Activated naive CD4-positive, alpha-beta T cell treated with Interleukin-2 at 50 U/mL for 16 hours (primary cell): ENCODE data around the gene PRICKLE1.

ENCODE experiments used
- DNase-seq: peaks from one replicate; pipeline ENCODE4 v3.0.0-alpha.2; 2020

The PRICKLE1 gene

DNA sequence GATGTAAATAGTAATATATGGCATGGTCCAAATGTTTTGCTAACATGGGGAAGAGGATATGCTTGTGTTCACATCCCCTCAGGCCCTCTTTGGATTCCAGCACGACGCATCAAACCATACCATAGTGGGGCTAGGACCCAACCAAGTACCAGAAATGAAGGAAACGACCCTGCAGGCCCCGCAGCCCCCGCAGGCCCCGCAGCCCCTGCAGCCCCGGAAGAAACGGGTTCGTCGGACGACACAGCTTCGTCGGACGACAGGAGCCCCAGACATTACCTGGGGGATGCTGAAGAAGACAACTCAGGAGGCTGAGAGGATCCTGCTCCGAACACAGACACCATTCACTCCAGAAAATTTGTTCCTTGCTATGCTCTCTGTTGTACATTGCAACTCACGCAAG is 143.7 kb downstream of the PRICKLE1 start:
- no peak for DNase-seq

DNA sequence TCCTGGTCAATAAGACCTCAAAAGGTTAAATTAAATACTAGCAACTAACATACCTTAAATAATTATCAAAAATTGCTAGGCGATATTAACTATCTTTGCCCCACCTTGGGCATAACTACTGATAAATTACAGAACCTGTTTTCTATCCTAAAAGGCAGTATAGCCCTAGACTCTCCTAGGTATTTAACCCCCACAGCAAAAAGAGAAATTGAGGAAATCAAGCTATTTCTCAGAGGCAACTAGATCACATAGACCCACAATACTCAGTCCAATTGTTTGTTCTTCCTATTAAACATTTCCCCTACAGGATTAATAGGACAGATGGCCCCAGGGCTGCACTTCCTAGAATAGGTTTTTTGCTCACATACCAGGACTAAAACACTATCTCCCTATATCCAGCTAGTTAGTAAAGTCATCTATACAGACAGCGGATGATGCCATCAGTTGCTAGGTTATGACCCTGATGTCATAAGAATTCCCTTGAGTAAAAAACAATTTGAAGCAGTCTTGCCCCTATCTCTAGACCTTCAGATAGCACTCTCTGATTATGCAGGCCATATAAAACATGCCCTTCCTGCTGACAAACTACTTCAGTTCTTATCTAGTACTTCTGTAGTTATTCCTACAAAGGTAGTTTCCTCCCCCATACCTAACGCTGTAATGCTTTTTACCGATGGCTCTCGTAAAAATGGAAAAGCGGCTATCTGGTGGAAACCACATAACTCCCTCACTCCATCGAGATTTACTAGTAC is 145.2 kb downstream of the PRICKLE1 start:
- no peak for DNase-seq

DNA sequence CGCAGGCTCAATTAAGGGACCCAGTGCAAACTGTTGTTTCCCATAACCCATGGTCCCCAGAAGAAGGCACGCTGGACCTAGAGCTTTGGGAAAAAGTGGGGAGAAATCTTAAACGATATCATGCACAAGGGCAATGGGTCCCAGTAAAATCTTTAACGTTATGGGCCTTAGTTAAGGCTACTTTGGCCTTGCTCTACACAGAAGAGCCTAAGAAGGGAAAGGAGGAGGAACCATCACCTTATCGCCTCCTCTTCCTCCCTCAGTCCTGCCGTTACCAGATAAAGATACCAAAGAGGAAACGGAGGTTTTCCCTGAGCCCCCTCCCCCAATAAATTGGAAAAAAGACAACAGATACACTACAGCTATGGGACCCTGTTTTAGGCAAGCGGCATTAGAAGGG is 146.7 kb downstream of the PRICKLE1 start:
- DNase-seq: no peak

DNA sequence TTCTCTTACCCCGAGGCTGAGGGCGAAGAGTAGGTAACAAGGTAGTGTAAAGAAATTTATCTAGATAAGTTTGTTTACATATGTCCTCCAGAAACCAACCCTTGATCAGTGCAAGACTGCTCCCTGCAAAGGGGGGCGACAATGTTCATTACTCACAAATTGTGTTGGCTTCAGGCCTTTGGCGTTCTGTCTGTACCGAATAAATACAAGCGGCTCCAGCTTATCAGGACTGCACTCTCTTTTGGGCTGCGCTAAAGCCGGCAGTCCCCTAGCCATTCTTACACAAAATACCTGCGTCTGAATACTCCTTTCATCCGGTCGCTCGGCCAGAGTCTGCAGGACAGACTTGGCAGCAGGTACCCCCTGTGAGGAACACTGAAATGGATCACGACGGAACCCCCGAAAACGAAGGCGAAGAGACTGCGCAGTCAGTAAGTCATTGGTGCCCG is 147.2 kb downstream of the PRICKLE1 start:
- no peak for DNase-seq

DNA sequence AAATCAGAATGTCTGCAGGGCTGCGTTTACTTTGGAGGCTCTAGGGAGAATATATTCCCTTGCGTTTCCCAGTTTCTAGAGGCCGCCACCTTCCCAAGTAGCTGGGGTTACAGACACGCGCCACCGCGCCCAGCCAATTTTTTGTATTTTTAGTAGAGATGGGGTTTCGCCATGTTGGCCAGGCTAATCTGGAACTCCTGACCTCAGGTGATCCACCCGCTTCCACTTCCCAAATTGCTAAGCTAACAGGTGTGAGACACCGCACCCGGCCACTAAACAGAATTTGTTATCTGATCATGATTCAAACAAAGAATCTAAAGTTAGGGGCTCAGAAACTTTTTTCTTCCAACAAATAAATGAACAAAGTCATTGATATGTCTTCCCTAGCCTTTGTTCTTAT is 148.9 kb downstream of the PRICKLE1 start:
- DNase-seq: no peak

DNA sequence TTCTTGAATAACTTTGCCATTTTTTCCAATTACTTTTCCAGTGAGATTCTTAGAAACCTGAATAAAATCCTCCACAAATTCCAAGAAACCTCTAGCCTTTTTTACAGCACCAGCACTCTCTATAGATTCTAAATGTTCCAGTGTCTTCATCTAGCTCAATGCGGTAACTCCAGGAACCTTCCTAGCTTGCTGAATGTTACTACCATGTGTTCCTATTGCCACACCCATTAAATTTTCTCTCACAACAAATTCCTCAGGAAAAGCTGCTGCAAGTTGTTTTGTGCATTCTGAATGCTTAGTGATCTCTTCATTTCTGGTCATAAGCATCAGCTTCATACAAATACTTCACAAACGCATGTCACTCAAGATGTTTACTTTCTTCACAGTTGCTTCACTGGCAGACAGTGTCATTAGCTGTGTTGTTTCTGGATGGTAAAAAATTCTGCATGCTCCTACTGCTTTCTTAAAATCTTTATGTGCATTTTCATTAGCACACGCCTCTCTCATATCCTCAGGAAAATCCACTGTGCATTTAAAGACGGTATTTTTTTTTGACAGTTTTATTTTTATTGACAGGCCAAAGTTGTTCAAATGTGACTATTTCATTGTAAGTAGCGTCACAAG is 156.9 kb downstream of the PRICKLE1 start:
- no peak for DNase-seq

DNA sequence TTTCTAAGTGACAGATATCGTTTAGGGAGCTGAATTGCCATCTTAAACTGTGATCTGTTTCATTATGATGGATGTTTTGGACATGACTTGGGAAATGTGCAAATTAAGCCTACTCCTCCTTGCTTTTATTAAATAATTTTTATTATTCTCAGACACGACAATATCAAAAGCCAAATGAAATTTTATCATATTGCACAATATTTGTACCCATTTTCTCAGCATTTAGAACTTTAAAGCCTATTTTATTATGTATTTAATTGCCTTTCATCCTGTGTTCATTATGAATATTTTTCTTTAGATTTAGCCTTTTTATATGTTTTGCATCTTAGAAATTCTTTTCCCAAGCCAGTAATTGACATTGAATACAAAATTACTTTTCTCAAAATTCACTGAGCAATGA is 160.7 kb downstream of the PRICKLE1 start:
- DNase-seq: no peak

DNA sequence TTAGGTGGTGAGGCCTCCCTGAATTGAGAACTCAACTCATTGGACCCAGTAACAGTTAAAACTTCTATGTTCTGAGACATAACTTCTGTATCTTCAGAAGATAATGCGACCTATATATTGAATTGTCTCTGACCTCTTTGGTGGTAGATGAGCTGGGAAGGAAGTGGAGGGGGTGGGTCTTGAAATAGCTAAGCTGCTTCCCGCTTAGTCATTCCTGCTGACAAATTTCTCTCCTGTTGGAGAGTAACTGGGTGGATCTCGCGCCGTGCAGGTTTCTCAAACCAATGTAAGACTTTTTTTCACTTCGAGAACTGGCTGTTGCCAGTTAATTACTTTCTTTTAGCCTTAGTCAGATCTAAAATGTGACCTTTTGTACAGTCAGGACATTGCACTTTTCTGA is 162.8 kb downstream of the PRICKLE1 start:
- peak; percentile 3 for DNase-seq

DNA sequence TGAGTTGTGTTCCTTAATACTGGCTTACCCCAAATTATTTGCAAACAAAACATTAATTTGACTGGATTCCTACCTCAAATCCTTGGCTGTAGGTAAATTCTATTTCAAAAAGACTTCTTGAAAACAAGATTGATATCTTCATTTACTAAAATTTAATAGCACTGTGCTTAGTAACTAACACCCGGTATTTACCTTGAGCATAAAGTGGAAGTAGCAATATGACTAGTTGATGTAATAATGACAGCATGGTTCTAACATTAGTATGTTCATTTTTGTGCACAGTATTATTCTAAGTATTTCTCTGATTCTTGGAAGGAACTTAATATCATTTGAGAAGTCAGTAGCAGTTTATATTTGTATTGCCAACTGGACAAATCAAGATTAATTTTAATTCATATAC is 166.8 kb downstream of the PRICKLE1 start:
- DNase-seq: no peak

DNA sequence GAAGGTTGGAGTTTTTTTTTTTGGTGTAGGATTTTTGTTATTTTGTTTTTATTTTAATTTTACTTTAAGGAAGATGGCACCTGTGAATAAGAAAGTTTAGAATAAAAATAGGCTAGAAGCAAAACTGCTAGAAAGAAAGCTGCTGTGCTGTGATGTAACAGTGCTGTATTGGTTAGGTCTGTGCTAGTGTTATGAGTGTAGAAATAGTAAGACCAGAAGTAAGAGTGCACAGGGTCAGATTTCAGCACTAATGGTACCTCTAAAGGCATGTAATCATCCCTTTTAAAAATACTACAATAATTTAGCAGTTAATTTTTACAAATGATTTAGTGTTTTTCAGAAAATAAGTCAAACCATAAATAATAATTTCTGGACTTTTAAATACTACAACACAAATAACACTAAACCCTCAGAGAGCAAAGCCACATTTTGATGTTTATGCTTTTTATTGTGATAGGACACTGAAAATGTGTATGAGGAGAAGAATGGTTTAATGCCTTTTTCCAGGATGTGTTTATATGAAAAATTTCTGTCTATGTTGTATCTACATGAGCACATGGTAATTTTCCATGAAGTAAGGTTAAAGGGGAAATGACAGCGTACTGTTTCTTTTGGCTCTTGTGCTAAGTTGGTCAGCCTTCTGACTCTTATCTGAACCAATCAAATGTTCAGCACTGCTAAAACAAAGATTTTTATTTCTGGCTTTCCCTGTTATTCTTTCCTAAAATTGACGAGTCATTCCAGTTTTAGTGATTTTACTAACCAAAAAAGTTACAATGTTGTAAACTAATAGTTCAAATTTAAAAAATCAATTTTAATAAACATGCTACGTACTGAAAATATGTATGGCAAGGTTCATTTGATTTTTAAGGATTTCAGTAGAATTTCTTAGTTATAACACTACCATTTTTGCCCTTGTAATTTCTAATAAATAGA is 167.4 kb downstream of the PRICKLE1 start:
- no peak for DNase-seq

DNA sequence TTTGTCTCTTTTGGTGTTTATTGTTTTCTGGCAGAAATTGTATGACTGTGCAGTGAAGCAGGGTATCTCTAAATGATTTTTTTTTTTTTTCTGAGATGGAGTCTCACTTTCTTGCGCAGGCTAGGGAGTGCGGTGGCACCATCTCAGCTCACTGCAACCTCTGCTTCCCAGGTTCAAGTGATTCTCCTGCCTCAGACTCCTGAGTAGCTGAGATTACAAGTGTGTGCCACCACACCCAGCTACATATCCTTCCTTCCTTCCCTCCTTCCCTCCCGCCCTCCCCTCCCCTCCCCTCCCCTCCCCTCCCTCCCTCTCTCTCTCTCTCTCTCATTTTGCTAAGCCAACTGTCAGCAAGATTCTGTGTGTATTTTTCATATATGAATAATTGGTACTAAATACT is 169.2 kb downstream of the PRICKLE1 start:
- no peak for DNase-seq

DNA sequence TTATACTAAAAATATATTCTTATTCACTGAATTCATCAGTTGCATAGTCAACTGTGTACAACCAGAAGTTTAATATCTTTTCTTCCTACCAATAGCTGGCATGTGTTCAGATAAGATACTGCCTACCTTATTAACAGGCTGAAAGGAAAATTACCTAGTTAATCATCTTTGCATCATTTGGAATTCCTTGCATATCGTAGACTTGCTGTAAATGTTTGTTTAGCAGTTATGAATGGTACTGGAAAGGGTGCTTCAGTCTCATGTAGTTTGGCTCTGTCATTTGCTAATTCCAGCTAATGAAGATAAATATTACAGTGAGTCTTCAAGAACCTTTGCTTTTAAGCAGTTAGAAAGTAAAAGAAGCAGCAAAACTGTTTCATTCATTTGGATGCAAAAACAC is 179.2 kb downstream of the PRICKLE1 start:
- no peak for DNase-seq

DNA sequence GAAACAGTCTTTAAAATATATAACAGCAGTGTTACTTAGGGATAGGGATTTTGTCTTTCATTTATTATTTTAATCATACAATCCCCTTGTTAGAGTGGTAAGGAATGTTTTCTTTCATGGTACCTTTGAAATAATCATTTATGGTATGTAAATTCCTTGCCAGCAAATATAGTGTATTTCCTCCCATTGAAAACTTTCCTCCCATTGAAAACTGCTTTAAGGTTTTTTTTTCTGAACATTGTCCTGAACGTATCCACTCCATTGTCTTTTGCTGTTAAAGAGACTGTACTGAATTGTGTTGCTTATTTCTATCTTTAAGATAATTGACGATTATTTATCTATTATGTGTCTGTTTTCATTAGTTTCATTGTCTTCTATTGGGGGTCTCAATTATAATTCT is 180.1 kb downstream of the PRICKLE1 start:
- no peak for DNase-seq

DNA sequence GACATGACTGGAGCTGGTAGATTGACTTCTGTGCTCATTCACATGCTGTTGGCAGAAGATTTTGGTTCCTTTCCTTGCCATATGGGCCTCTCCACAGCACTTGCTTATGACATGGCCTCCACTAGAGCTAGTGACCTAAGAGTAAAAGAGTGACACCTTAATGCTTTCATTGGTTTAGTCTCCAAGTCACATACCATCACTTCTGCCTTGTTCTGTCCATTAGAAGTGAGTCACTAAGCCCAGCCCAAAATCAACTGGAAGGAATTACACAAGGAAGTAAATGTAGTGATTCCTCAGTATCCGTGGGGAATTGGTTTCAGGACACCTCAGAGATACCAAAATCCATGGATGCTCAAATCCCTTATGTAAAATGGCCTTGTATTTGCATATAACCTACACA is 182.2 kb downstream of the PRICKLE1 start:
- no peak for DNase-seq
